ENCODE data around the gene GABRA4.

Gene GABRA4

DNA sequence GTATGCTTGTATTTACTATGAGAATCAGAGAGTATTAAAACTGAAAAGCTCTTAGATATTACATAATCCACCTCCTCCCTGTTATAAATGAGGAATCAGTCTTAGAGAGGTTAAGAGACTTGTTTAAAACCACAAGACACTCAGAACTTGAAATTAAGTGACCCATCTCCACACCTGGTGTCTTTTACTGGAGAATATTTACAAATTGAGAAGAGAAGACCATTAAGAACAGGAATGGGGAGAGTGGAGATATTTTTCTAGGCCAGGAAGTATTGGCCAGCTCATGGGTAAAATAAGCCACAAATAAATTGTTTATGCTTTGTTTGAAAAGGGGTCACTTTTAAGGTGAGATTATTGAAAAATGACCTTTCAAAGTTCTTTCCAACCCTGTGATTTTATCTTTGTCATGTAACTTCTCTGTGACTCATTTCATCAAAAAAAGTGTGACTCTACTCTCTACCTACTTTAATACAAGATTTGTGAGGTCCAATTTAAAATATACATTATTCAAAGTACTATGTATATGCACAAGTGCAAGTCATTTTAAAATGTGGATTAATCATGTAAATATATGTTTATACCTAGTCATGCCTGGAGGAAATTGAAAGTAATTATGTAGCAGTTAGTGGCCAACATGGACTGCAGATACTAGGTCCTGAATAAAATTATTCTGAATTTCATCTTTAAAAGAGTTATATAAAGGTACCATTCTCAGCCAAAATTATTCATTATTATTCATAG, 68.4 kb downstream of the GABRA4 start:
- no peak for DNase-seq

DNA sequence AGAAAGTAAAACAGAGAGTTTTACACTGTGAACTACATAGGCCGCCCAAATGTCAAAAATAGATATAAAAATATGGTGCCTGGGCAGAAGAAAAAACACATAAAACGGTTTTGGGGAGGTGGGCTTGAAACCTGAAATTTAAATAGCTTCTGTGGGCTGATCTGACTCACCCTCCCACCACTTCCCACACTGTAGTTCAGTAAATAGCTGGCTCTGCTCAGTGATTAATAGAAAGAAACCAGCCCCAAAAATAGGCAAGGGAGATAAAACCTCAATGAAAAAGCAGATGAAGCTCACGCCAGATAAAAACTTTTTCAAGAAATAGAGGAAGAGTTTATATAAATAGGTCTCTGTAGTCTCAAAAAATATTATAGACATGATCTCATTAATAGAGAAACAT, 71.2 kb downstream of the GABRA4 start:
- DNase-seq: no peak

DNA sequence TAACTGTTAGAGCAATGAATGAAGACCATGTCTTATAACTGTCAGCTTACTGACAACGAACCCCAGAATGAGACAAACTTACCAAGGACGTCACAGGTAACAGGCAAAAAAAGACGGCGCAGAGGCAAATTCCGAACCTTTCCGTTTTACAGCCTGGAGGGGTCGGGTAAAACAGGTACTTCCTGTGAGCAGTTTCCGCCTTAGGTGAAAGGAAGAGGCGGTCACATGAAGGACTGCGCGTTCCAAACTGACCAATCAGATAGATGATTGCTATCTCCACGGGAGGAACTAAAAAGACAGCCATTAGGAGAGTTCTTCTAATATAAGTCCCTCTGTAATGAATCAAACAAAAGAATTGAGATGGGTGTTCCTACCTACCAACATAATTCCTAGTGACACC, 84.3 kb downstream of the GABRA4 start, which contains the start of gene COX7B2:
TSS of gene COX7B2 (minus strand) at position 168 of the 400 bp plus-strand sequence. CDS start 174,053 bp downstream, outside the sequence.
- DNase-seq: no peak

DNA sequence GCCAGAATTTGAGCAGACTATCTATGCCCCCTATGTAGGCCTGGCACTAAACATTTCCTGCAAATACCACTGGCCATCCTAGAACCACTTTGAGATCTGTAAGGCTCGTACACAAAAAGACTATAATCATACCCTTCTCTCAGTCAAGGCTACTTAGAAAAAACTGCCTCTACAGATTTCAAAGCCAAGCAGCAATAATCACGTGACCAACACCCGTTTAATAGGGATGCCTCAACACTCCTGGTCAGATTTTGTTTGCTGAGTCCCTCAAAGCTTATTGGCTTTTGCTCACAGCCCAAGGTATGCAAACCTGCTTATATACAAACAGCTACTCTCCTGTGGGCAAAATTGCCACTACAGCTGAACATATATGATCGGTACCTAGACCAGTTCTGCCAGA, 85.2 kb downstream of the GABRA4 start:
- no peak for DNase-seq

DNA sequence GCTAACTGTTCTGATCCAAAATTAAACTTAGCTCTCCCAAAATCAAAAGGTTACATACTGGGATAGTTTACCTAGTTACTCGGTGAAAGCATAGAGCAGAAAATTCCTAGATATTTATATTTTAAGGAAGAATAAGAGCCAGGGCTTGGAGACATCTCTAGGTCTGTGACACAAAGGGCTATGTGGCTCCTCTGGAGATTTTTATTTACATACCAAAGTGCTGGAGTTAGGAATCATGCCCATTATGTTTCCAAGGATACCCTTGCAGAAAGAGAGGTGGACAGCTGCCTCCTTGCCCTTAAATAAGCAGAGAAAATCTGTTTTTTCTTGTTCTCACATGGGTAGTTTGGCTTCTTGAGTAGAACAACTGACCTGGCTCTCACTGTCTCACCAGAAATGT, 93.3 kb downstream of the GABRA4 start:
- no peak for DNase-seq

DNA sequence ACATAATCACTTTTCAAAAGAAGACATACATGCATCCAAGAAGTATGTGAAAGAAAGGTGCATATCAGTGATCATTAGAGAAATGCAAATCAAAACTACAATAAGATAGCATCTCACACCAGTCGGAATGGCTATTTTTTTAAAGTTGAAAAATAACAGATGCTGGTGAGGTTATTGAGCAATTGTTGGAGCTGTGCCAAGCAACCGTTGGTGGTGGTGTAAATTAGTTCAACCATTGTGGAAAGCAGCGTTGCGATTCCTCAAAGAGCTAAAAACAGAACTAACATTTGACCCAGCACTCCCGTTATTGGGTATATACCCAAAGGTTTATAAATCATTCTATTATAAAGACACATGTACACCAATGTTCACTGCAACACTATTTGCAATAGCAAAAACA, 98.6 kb downstream of the GABRA4 start:
- no peak for DNase-seq

DNA sequence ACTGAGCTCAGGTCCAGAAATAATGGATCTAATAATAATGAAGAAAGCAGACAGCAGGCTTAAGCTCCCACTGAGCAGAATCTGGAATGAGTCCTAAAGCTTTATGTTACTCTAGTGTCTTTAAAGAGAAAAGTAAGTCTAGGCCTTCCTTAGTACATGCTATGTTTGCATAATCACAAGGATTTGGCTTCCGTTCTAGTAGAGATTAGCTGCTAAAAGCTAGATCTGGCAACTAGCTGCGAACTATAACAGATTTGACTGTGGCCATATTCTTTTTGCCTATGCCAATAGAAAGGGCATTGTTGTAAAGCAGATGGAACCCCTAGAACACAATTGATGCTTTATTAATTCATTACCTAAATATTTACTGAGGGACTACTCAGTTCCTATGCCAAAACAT, 103.3 kb downstream of the GABRA4 start:
- DNase-seq: peak; percentile 33 to 46

DNA sequence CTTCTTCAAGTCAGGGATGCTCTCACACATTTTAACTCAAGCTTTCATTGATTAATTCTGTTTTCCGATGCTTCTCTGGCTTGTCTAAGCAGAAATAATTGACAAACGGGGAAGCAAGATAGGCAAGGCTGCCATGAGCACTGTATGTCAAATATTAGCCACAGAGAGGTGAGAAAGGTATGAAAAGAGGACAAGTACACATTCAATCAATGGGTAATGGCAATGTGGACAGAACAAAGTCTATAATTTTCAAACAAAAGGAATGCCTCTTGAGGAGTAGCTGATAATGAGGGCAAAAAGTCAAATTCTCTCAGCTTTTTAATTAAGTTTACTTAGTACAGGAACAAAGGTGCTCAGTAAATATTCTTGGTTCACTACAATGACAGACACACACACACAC, 104.0 kb downstream of the GABRA4 start:
- no peak for DNase-seq

DNA sequence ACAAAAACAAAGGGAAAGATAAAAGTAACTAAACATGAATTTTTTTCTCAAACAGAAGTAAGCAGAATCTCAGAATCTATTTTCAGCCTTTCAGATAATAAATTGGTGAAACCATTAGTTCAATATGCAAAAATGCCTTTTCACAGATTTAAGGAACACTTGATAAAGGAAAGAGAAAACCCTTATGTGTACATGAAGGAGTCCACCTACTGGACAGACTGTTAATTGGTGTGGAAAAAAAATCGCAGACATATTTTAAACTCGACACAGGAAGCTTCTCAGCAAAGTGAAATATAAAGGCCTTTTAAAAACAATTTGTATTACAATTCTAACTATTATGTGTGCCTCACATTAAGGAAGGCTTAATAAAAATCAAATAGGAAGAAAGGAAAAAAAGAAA, 106.7 kb downstream of the GABRA4 start:
- peak in 1 of 2 experiments; percentile 16 for DNase-seq

DNA sequence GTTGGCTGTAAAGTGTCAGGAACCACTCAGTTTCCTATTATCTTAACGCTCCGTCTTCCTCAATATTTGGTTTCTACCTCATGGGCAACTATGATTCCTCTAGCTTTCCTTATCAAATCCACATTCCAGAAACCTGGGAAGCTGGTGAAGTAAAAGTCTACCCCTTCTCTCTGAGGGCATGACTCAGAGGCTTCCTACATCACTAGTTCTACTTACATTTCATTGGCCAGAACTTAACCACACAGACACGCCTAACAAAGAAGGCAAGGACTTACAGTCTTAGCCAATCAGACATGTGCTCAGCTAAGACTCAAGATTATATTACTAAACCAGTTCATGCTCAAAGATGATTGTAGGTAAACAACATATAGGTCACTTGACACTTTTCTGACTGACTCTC, 114.7 kb downstream of the GABRA4 start:
- DNase-seq: no peak

DNA sequence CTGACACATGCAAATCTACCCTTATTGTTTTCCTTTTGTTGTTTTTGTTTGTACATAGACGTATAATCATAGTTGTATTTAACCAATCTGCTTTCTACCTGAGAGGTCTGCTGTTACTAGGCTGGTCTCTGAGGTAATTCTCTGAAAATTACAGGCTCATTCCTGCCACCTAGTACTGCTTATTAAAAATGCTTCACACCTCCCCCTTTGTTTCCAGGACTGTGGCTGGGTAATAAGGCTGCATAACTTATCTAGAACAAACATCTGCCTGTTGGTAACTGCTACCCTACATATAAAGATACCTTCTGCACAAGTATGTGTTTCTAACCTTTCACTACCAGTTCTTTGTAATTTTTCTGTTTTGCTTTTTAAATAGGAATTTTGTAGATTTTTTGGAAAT, 118.6 kb downstream of the GABRA4 start:
- peak; percentile 28 to 31 for DNase-seq

DNA sequence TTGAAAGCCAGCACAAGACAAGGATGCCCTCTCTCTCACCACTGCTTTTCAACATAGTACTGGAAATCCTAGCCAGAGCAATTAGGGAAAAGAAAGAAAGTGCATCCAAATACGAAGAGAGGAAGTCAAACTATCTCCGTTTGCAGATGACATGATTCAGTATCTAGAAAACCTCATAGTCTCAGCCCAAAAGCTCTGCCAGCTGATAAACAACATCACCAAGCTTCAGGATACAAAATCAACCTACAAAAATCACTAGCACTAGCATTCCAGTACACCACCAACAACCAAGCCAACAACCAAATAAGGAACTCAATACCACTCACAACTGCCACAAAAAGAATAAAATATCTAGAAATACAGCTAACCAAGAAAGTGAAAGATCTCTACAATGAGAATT, 123.0 kb downstream of the GABRA4 start:
- DNase-seq: no peak
